K562 (cell line): ENCODE results near the gene TNFAIP3. TPM values are rescaled to one million over a fixed set of nuclear protein-coding genes. Genes with fewer than 3 reads are reported as not detected.

ENCODE experiments used
- ATF3 ChIP-seq, 2 experiments: fragments of 450-650 bp in 1 of 2; sonication (generic) in 1 of 2; formaldehyde crosslinking in 1 of 2; IDR thresholded peaks in 1 of 2; conservative IDR thresholded peaks in 1 of 2; 2 replicates each; pipeline versions ENCODE4 v1.6.1 to v1.8.1; 2016 to 2023; ENCODE audit warnings: mild to moderate bottlenecking in 2 of 2, moderate library complexity in 2 of 2, inconsistent platforms in 1 of 2, missing genetic modification reagents in 1 of 2
- CBFA2T3 ChIP-seq: fragments of 450-650 bp; IDR thresholded peaks from 2 replicates; pipeline ENCODE4 v1.6.1; 2017
- CEBPG ChIP-seq, 3 experiments: fragments of 200-800 bp in 1 of 3; sonication (Bioruptor generic) in 1 of 3; sonication (generic) in 1 of 3; formaldehyde crosslinking in 1 of 3; IDR thresholded peaks in 2 of 3; conservative IDR thresholded peaks in 1 of 3; 2 replicates each; pipeline versions ENCODE4 v1.6.1 to v1.8.0; 2016 to 2022; ENCODE audit warnings: missing compliant biosample characterization in 2 of 3, missing genetic modification characterization in 2 of 3, mild to moderate bottlenecking in 1 of 3, missing genetic modification reagents in 1 of 3
- ETV1 ChIP-seq: fragments of 450-650 bp; conservative IDR thresholded peaks from 2 replicates; pipeline ENCODE4 v1.6.1; 2016; ENCODE audit warnings: missing genetic modification characterization, control low read depth, low read depth, missing compliant biosample characterization
- FOSL1 ChIP-seq: fragments of 200-800 bp; sonication (Bioruptor generic); conservative IDR thresholded peaks from 2 replicates; pipeline ENCODE4 v1.6.1; 2016; ENCODE audit warnings: missing genetic modification characterization, missing compliant biosample characterization
- HMGXB4 ChIP-seq: sonication (generic); formaldehyde crosslinking; IDR thresholded peaks from 2 replicates; pipeline ENCODE4 v1.8.1; 2023; ENCODE audit warnings: mild to moderate bottlenecking, missing genetic modification reagents
- JUN ChIP-seq, 2 experiments: sonication (generic) in 1 of 2; formaldehyde crosslinking in 1 of 2; IDR thresholded peaks; 2 replicates each; pipeline versions ENCODE4 v1.6.1 to v1.8.0; 2012 to 2022; ENCODE audit warnings: borderline replicate concordance in 2 of 2, mild to moderate bottlenecking in 2 of 2, improper control_type of control experiment in 1 of 2, low read depth in 1 of 2, low read length in 1 of 2, missing genetic modification reagents in 1 of 2
- MAFK ChIP-seq: IDR thresholded peaks from 2 replicates; pipeline ENCODE4 v1.6.1; 2011; ENCODE audit warnings: low read length, improper control_type of control experiment
- MEIS2 ChIP-seq: fragments of 450-650 bp; IDR thresholded peaks from 2 replicates; pipeline ENCODE4 v1.6.1; 2014; ENCODE audit warnings: mild to moderate bottlenecking; ENCODE audit not compliant: partially characterized antibody
- NFE2 ChIP-seq: IDR thresholded peaks from 2 replicates; pipeline ENCODE4 v1.6.1; 2014; ENCODE audit warnings: antibody characterized with exemption, low read depth
- PRDM10 ChIP-seq: fragments of 450-650 bp; IDR thresholded peaks from 2 replicates; pipeline ENCODE4 v1.6.1; 2018; ENCODE audit not compliant: partially characterized antibody
- RCOR1 ChIP-seq, 2 experiments: IDR thresholded peaks; 2 replicates each; pipeline ENCODE4 v1.6.1; 2012; ENCODE audit warnings: low read depth in 2 of 2, low read length in 2 of 2, borderline replicate concordance in 1 of 2, improper control_type of control experiment in 1 of 2
- RFX7 ChIP-seq: fragments of 250-450 bp; sonication (Bioruptor Pico); IDR thresholded peaks from 2 replicates; pipeline ENCODE4 v1.5.1; 2021; ENCODE audit warnings: mild to moderate bottlenecking
- SMARCA4 ChIP-seq: fragments of 450-650 bp; IDR thresholded peaks from 2 replicates; pipeline ENCODE4 v1.6.1; 2016
- TCF3 ChIP-seq: sonication (generic); formaldehyde crosslinking; IDR thresholded peaks from 2 replicates; pipeline ENCODE4 v1.4.0; 2020; ENCODE audit warnings: mild to moderate bottlenecking, missing genetic modification reagents
- VEZF1 ChIP-seq: fragments of 200-800 bp; sonication (Bioruptor generic); IDR thresholded peaks from 2 replicates; pipeline ENCODE4 v1.6.1; 2017; ENCODE audit warnings: missing genetic modification characterization, missing compliant biosample characterization
- ZBTB17 ChIP-seq: fragments of 450-650 bp; formaldehyde crosslinking; IDR thresholded peaks from 2 replicates; pipeline ENCODE4 v1.4.0; 2020; ENCODE audit warnings: mild to moderate bottlenecking
- polyA plus RNA-seq, 8 experiments: library from polyadenylated mRNA; depleted of rRNA in 4 of 8; stranded (reverse) in 5 of 8; unstranded in 3 of 8; fragments of >200 nt; fragmentation: Nextera tagmentation in 2 of 8; fragmentation: Illumina TruSeq in 1 of 8; extraction: Ambion mirVana in 2 of 8; extraction: Trizol in 1 of 8; gene quantifications; 2 replicates each; pipeline versions ENCODE4 v1.2.1 to v1.2.3, GENCODE V29; 2011 to 2014; ENCODE audit warnings: inconsistent platforms in 1 of 8, missing spikeins in 1 of 8
- total RNA-seq, 7 experiments: library from RNA; depleted of rRNA in 6 of 7; stranded (reverse); fragments of >200 nt in 6 of 7; fragmentation: Illumina TruSeq in 2 of 7; extraction: Trizol in 2 of 7; gene quantifications; 2 replicates each; pipeline versions ENCODE4 v1.2.1 to v1.2.3, GENCODE V29; 2011 to 2021; ENCODE audit warnings: low replicate concordance in 1 of 7

Gene TNFAIP3
- total and polyA plus RNA-seq, 9 of the 15 experiments (the other 6 are each of a cell fraction or from before 2014, with no cell fraction given), result 0.79 to 17.0 (median 6.4) TPM

GRCh38 chr6:137832110-137832509, 34.9 kb upstream of the TNFAIP3 start (continued):
- peak; percentile 52; the same call in 1 of the 2 replicates for TF ChIP-seq TCF3 (CRISPR knock-in tag)
- TF ChIP-seq HMGXB4 (CRISPR knock-in tag), result no peak
- TF ChIP-seq MEIS2, result peak; percentile 75
- peak; percentile 70; the same call in 1 of the 2 replicates for TF ChIP-seq ATF3 (IDR thresholded peaks at IDR 0.05)
- TF ChIP-seq ATF3 (CRISPR knock-in tag; conservative IDR thresholded peaks at IDR 0.05), result no peak
- peak; percentile 49; the same call in 1 of the 2 replicates for TF ChIP-seq CBFA2T3
- peak; percentile 39; the same call in 1 of the 2 replicates for TF ChIP-seq CEBPG (CRISPR knock-in tag; IDR thresholded peaks at IDR 0.05)
- TF ChIP-seq CEBPG (tag; conservative IDR thresholded peaks at IDR 0.05 in 1 of 2, IDR thresholded peaks at IDR 0.05 in 1 of 2), result peak; percentile 67 to 88; a peak in 3 of 4 replicates
- TF ChIP-seq ZBTB17 (CRISPR knock-in tag), result no peak
- no peak for TF ChIP-seq MAFK
- TF ChIP-seq RFX7, result no peak
- peak; percentile 36; the same call in 1 of the 2 replicates for TF ChIP-seq NFE2
- TF ChIP-seq PRDM10, result peak; percentile 59
- 0 out of 4 replicates have a peak, but pooled peaks of 1 of the 2 experiments have one; percentile 32 for TF ChIP-seq RCOR1 (IDR thresholded peaks at IDR 0.05; ENCODE audit: borderline replicate concordance in 1 of 2, low read depth in 2 of 2, low read length in 2 of 2)
- TF ChIP-seq VEZF1 (CRISPR knock-in tag), result peak; percentile 28
- TF ChIP-seq JUN (IDR thresholded peaks at IDR 0.05; ENCODE audit: borderline replicate concordance, low read depth, low read length), result 0 out of 2 replicates have a peak, but pooled peaks have one; percentile 29
- no peak for TF ChIP-seq JUN (CRISPR knock-in tag; IDR thresholded peaks at IDR 0.05; ENCODE audit: borderline replicate concordance)
- peak; percentile 91 for TF ChIP-seq FOSL1
- TF ChIP-seq SMARCA4, result peak; percentile 86
- no peak for TF ChIP-seq ETV1 (tag)
